ENCODE data around the gene SCAI.
A peak's percentile ranks its signal among the peaks of the same experiment; 100 is the strongest.
"Not testable (repeated sequence)": the region's sequence is repeated elsewhere in the genome, so short reads cannot be mapped to it uniquely, and the experiment has no call there.

SCAI gene

GRCh38 chr9:124949387-124949786 is 193.9 kb downstream of the SCAI start:
- DNase-seq (ENCODE audit: low read depth in 1 of 2, low spot score in 1 of 2) = no peak

- DNase-seq (ENCODE audit: low read depth in 1 of 2, low spot score in 1 of 2) = no peak
These were observed 195.5 kb downstream of the SCAI start for GRCh38 chr9:124947727-124948391.

- DNase-seq (ENCODE audit: low read depth in 1 of 2, low spot score in 1 of 2) = no peak
These were observed 197.2 kb downstream of the SCAI start for GRCh38 chr9:124946167-124946566.

- peak; percentile 34 to 52 for DNase-seq (ENCODE audit: low read depth in 1 of 2, low spot score in 1 of 2)
These were observed 201.4 kb downstream of the SCAI start for GRCh38 chr9:124941679-124942561.

GRCh38 chr9:124940894-124941678 is 202.2 kb downstream of the SCAI start, which contains the start of gene GOLGA1:
Gene GOLGA1, minus strand, starts transcription at chr9:124941083. Its CDS starts 2,372 bp downstream, at chr9:124938711.
- DNase-seq (ENCODE audit: low read depth in 1 of 2, low spot score in 1 of 2) = peak; percentile 84 to 91

- no peak for DNase-seq (ENCODE audit: low read depth in 1 of 2, low spot score in 1 of 2)
These were observed 202.8 kb downstream of the SCAI start for GRCh38 chr9:124940521-124940893.

- DNase-seq (ENCODE audit: low read depth in 1 of 2, low spot score in 1 of 2) = no peak
These were observed 203.4 kb downstream of the SCAI start for GRCh38 chr9:124939944-124940343.

GRCh38 chr9:124934290-124934689 is 209.0 kb downstream of the SCAI start:
- DNase-seq (ENCODE audit: low read depth in 1 of 2, low spot score in 1 of 2) = no peak

- no peak for DNase-seq (ENCODE audit: low read depth in 1 of 2, low spot score in 1 of 2)
These were observed 211.0 kb downstream of the SCAI start for GRCh38 chr9:124932333-124932732.

- DNase-seq (ENCODE audit: low read depth in 1 of 2, low spot score in 1 of 2) = no peak
These were observed 213.9 kb downstream of the SCAI start for GRCh38 chr9:124929464-124929863.

- DNase-seq (ENCODE audit: low read depth in 1 of 2, low spot score in 1 of 2) = no peak
These were observed 215.2 kb downstream of the SCAI start for GRCh38 chr9:124928116-124928515.

- DNase-seq (ENCODE audit: low read depth in 1 of 2, low spot score in 1 of 2) = not testable (repeated sequence)
These were observed 222.9 kb downstream of the SCAI start for GRCh38 chr9:124920394-124920793.

GRCh38 chr9:124914753-124915405 is 228.4 kb downstream of the SCAI start:
- DNase-seq (ENCODE audit: low read depth in 1 of 2, low spot score in 1 of 2) = no peak

GRCh38 chr9:124913378-124913777 is 229.9 kb downstream of the SCAI start:
- DNase-seq (ENCODE audit: low read depth in 1 of 2, low spot score in 1 of 2) = no peak

- no peak for DNase-seq (ENCODE audit: low read depth in 1 of 2, low spot score in 1 of 2)
These were observed 231.6 kb downstream of the SCAI start for GRCh38 chr9:124911766-124912165.

GRCh38 chr9:124908098-124908497 is 235.2 kb downstream of the SCAI start:
- DNase-seq (ENCODE audit: low read depth in 1 of 2, low spot score in 1 of 2) = no peak

GRCh38 chr9:124906966-124907365 is 236.4 kb downstream of the SCAI start:
- DNase-seq (ENCODE audit: low read depth in 1 of 2, low spot score in 1 of 2) = no peak

- no peak for DNase-seq (ENCODE audit: low read depth in 1 of 2, low spot score in 1 of 2)
These were observed 243.5 kb downstream of the SCAI start for GRCh38 chr9:124899845-124900244.

- no peak for DNase-seq (ENCODE audit: low read depth in 1 of 2, low spot score in 1 of 2)
These were observed 245.5 kb downstream of the SCAI start for GRCh38 chr9:124897570-124898460.

GRCh38 chr9:124894741-124895170 is 248.6 kb downstream of the SCAI start:
- peak in 1 of 2 donors; percentile 11 for DNase-seq (ENCODE audit: low read depth in 1 of 2, low spot score in 1 of 2)

Data from activated T-helper 1 cell treated with anti-CD3 and anti-CD28 coated beads, Interleukin-2, amount 50 U/mL, for 16 hours (primary cell).